Nephron progenitor cell (in vitro differentiated cells): ENCODE results near the gene RAPGEF4.

Source experiments
- DNase-seq: peaks from one replicate; pipeline ENCODE4 v3.0.0; 2021
- H3K27ac Mint-ChIP-seq: 2 replicates; pipeline ENCODE4 v1.8.0; 2021; ENCODE audit warnings: mild to moderate bottlenecking, moderate library complexity, mixed read lengths
- H3K27me3 Mint-ChIP-seq: 2 replicates; pipeline ENCODE4 v1.8.0; 2021; ENCODE audit warnings: mild to moderate bottlenecking, low read depth, mixed read lengths; ENCODE audit not compliant: poor library complexity
- H3K36me3 Mint-ChIP-seq: 2 replicates; pipeline ENCODE4 v1.8.0; 2021; ENCODE audit warnings: low read depth, mixed read lengths
- H3K4me1 Mint-ChIP-seq: 2 replicates; pipeline ENCODE4 v1.8.0; 2021; ENCODE audit warnings: mixed read lengths
- H3K4me3 Mint-ChIP-seq: 2 replicates; pipeline ENCODE4 v1.8.0; 2021; ENCODE audit warnings: mild to moderate bottlenecking, moderate library complexity, mixed read lengths
- H3K9me3 Mint-ChIP-seq: 2 replicates; pipeline ENCODE4 v1.8.0; 2021; ENCODE audit warnings: mild to moderate bottlenecking, moderate library complexity, mixed read lengths
- CTCF ChIP-seq: fragments of 200-600 bp; sonication (generic); IDR thresholded peaks from 2 replicates; pipeline ENCODE4 v1.5.0; 2021; ENCODE audit warnings: antibody characterized with exemption

RAPGEF4 gene

GRCh38 chr2:172701250-172701649, 34.4 kb upstream of the RAPGEF4 start:
- H3K27ac Mint-ChIP-seq, result no peak overlapping the region
- no peak for TF ChIP-seq CTCF
- H3K36me3 Mint-ChIP-seq, result peaks cover 26% of the 10 kb centered on the region
- H3K27me3 Mint-ChIP-seq, result peaks cover 3% of the 10 kb centered on the region
- H3K4me1 Mint-ChIP-seq, result no peaks in the 10 kb centered on the region
- no peak overlapping the region for H3K4me3 Mint-ChIP-seq
- DNase-seq, result no peak
- peaks cover 27% of the 10 kb centered on the region for H3K9me3 Mint-ChIP-seq

- H3K4me1 Mint-ChIP-seq, result no peaks in the 10 kb centered on the region
- no peak overlapping the region for H3K27ac Mint-ChIP-seq
- peaks cover 27% of the 10 kb centered on the region for H3K9me3 Mint-ChIP-seq
- H3K27me3 Mint-ChIP-seq, result peaks cover 3% of the 10 kb centered on the region
- no peak overlapping the region for H3K4me3 Mint-ChIP-seq
- no peak for TF ChIP-seq CTCF
- no peak for DNase-seq
- peaks cover 26% of the 10 kb centered on the region for H3K36me3 Mint-ChIP-seq
Observed at GRCh38 chr2:172702451-172702850, 33.2 kb upstream of the RAPGEF4 start.

DNA sequence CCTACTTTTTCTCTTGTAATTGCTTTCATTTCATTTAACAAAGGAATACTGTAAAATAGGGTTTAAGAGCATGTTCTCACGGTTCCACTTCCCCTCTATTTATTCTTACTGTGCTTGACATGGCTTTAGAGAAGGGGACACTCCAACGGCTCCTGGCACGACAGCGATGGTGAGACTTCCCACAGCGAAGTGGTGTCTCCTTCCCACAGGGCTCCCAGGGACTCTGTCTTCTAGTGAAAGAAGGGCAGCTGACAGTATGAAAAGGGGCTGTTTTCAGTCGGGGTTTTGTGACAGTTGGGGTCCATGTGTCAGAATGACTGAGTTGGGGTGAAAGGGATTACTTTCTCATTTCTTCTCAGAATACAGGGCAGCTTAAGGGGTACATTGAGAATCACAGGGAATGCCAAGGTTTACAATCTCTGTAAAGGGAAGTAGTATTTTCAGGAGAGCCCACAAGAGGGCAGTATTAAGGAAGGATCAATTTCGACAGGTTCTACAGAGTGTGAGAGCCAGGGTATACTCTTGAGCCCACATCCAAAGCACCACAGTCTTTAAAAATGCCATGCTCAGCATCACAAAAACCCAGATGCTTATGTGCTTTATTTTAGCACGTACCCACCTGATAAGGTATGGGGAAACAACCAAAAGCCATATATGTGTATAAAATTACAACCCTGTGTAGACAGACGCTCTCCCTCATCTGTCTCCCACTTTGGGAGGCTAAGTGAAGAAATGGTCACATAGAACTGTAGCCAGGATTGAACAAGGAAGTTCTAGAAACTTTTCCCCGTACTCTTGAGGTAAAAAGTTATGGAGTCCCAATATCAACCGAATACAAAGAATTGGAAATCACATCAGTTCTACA, 31.3 kb upstream of the RAPGEF4 start:
- H3K27me3 Mint-ChIP-seq, result peaks cover 12% of the 10 kb centered on the region
- TF ChIP-seq CTCF, result peak; percentile 53
- no peaks in the 10 kb centered on the region for H3K4me1 Mint-ChIP-seq
- DNase-seq, result no peak
- H3K27ac Mint-ChIP-seq, result peak overlapping the region; percentile 32
- H3K36me3 Mint-ChIP-seq, result peaks cover 19% of the 10 kb centered on the region
- H3K9me3 Mint-ChIP-seq, result peaks cover 19% of the 10 kb centered on the region
- H3K4me3 Mint-ChIP-seq, result no peak overlapping the region

DNA sequence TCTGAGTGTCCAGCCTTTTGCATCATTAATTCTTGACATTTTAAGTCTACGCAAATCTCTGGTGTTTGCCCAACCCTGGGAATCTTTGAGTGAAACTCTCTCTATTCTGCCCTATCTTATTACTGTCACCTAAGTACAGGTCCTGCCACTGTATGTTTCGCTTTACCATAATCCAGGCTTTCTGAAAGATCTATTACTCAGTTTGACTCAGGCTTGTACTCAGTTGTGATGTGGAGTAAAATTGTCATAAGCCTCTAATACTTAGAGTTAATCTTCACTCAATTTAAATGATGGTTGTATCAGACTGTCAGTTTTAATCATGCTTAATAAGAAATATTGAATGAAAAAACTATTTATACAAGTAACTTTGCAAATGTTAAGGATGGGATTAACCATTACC, 30.3 kb upstream of the RAPGEF4 start:
- H3K9me3 Mint-ChIP-seq, result peaks cover 12% of the 10 kb centered on the region
- no peak for TF ChIP-seq CTCF
- no peaks in the 10 kb centered on the region for H3K4me1 Mint-ChIP-seq
- H3K27me3 Mint-ChIP-seq, result peaks cover 12% of the 10 kb centered on the region
- no peak for DNase-seq
- no peak overlapping the region for H3K27ac Mint-ChIP-seq
- peaks cover 17% of the 10 kb centered on the region for H3K36me3 Mint-ChIP-seq
- H3K4me3 Mint-ChIP-seq, result no peak overlapping the region

DNA sequence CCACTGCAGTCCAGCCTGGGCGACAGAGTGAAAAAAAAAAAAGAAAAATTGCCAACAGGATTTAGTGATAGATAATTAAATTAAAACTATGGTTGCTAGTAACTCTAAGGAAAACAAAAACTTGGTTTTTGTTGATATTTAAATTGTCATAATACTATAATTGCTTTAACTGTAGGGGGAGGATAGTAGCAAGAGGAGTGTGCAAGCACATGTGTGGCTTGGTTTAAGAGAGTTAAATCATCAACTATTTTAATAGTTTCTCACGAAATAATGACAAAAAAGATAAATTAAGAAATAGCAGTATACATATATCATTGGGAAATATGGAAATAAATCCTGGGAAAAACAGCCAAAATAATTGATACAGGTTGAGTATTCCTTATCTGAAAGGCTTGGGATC, 27.4 kb upstream of the RAPGEF4 start:
- DNase-seq, result no peak
- H3K4me1 Mint-ChIP-seq, result no peaks in the 10 kb centered on the region
- TF ChIP-seq CTCF, result no peak
- no peak overlapping the region for H3K27ac Mint-ChIP-seq
- H3K9me3 Mint-ChIP-seq, result no peaks in the 10 kb centered on the region
- H3K36me3 Mint-ChIP-seq, result peaks cover under 1% of the 10 kb centered on the region
- peaks cover 12% of the 10 kb centered on the region for H3K27me3 Mint-ChIP-seq
- H3K4me3 Mint-ChIP-seq, result no peak overlapping the region
